ENCODE measurements around the gene TSHZ2. TPM values are rescaled to one million over a fixed set of nuclear protein-coding genes. Genes with fewer than 3 reads are reported as not detected.

The TSHZ2 gene, protein sequence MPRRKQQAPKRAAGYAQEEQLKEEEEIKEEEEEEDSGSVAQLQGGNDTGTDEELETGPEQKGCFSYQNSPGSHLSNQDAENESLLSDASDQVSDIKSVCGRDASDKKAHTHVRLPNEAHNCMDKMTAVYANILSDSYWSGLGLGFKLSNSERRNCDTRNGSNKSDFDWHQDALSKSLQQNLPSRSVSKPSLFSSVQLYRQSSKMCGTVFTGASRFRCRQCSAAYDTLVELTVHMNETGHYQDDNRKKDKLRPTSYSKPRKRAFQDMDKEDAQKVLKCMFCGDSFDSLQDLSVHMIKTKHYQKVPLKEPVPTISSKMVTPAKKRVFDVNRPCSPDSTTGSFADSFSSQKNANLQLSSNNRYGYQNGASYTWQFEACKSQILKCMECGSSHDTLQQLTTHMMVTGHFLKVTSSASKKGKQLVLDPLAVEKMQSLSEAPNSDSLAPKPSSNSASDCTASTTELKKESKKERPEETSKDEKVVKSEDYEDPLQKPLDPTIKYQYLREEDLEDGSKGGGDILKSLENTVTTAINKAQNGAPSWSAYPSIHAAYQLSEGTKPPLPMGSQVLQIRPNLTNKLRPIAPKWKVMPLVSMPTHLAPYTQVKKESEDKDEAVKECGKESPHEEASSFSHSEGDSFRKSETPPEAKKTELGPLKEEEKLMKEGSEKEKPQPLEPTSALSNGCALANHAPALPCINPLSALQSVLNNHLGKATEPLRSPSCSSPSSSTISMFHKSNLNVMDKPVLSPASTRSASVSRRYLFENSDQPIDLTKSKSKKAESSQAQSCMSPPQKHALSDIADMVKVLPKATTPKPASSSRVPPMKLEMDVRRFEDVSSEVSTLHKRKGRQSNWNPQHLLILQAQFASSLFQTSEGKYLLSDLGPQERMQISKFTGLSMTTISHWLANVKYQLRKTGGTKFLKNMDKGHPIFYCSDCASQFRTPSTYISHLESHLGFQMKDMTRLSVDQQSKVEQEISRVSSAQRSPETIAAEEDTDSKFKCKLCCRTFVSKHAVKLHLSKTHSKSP (N-terminal part only)
- 10 to 100 TPM; 40.4 to 41.9 TPM for total RNA-seq
- polyA plus RNA-seq (ENCODE audit: insufficient read depth, low read depth, low replicate concordance), result 13.0 TPM
- long read RNA-seq, donor 1, transcript TSHZ2-205 (1 exons, 670 nt), result major isoform, 19 of 19 reads
- long read RNA-seq, donor 1, partial matches to known transcripts, result 0 of 19 reads
- long read RNA-seq, donor 1, other reads (novel, unspliced or antisense), result 0 of 19 reads
- long read RNA-seq, donor 2, transcript TSHZ2-205 (1 exons, 670 nt), result major isoform, 15 of 15 reads
- long read RNA-seq, donor 2, partial matches to known transcripts, result 0 of 15 reads
- long read RNA-seq, donor 2, other reads (novel, unspliced or antisense), result 0 of 15 reads

DNA sequence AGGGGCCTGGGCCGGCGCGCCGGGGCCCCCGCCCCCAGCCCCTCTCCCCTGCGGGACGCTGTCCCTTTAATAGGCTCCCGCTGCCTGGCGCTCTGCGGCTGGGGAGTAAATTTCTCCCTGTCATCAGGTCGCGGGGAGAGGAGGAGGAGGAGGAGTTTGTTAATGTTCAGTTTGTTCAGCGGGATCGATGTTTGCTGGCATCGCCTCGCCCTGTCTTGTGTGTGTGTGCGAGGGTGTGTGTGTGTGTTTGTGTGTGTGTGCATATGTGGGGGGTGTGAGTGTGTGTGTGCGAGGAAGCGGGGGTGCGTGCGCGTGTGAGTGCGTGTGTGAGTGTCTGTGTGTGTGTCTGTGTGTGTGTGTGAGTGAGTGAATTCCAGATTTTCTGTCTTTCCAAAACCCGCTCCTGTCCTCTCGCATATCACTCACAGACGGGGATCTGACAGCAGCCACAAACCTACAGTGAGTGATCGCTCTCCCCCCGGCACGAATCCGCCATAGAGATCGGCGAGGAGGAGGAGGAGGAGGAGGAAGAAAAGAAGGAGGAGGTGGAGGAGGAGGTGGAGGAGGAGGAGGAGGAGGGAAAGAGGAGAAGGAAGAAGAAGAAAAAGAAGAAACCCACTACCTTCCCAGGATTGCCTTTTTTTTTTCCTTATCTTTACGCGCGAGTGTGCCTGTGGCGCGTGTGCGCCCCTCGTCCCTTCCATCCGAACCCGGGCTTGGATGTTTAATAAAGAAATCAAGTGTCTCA, at the start of gene TSHZ2:
TSHZ2 (plus strand) TSS at position 169 of the 748 bp plus-strand sequence. CDS start 936 bp downstream, outside the sequence.
- Histone ChIP-seq H3K4me3 (peak within 1 kb of the TSS; percentile 69 to 71), H3K27ac (peak within 1 kb of the TSS; percentile 93 to 94), H3K36me3 (ENCODE audit: low read depth, missing control alignments) (no peaks in the 10 kb centered on the region), H3K4me1 (no peaks in the 10 kb centered on the region), H3K27me3 (no peaks in the 10 kb centered on the region), H3K9me3 (no peaks in the 10 kb centered on the region)
- 1% methylated on average over 22 to 36 of the region's 41 CpGs for WGBS, 2 donors
- intact Hi-C loops (cut with DNase I; ENCODE audit: low total_unique reads), result no loop called here
- TF ChIP-seq, protein P1, sequence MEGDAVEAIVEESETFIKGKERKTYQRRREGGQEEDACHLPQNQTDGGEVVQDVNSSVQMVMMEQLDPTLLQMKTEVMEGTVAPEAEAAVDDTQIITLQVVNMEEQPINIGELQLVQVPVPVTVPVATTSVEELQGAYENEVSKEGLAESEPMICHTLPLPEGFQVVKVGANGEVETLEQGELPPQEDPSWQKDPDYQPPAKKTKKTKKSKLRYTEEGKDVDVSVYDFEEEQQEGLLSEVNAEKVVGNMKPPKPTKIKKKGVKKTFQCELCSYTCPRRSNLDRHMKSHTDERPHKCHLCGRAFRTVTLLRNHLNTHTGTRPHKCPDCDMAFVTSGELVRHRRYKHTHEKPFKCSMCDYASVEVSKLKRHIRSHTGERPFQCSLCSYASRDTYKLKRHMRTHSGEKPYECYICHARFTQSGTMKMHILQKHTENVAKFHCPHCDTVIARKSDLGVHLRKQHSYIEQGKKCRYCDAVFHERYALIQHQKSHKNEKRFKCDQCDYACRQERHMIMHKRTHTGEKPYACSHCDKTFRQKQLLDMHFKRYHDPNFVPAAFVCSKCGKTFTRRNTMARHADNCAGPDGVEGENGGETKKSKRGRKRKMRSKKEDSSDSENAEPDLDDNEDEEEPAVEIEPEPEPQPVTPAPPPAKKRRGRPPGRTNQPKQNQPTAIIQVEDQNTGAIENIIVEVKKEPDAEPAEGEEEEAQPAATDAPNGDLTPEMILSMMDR (IDR thresholded peaks at IDR 0.05), result no peak
- no peak for TF ChIP-seq POLR2A (IDR thresholded peaks at IDR 0.05)
- peak; percentile 82 for DNase-seq

DNA sequence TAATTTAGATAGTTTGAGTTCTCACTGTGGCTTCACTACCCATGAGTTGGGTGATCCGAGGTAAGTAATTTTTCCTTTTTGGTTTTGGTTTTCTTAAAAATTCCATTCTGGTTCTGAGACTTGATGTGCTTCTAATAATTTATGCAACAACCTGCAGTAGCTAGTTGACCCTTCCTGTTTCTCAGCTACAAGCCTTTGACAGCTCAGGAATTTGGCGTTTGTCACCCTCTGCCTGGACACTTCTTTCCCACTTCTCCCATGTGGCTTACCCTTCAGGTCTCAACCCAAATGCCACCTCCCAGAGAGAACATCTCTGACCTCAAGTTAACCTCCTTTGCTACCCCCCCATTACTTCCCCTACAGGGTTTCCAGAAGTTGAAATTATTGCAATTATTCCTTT, 49.7 kb upstream of the TSHZ2 start:
- DNase-seq, result no peak
- 69 to 79% methylated on average over 2 of the region's 2 CpGs for WGBS, 2 donors

DNA sequence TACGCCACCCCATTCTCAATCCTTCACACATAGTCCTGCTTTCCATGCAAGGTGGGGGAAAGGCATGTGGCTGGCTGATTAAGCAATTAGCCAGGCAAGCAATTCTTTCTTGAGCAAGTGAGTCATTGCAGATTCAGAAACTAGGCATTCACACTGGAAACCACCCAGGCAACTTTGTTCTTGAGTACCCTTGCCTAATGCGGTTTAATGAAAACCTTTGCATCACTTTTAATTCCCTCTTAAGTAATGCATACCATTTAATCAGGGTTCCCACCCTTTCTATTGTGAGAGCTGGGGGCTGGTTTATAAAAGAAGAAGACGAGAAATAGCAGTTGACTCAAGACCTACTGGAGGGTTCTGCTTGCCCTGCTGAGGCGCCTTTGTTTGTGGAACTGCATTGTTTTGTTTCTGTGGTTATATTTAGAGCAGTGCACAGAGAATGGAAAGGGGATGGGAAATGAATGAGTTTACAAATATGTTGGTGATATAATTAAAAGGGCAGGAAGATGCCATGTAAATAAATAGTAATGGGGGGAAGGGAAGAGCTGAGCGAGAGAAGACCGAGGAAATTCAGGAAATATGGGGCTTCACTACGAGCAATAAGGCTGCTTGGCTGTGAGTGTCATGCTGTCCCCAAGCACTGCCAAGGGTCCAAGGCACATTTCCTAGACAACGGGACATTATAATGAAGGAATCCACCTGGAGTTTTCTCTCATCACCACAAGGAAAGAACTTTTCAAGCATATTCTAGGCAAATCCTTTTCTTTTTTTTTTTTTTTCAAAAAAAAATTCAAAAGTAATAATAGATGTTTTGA, 48.8 kb upstream of the TSHZ2 start:
- H3K4me1 ChIP-seq, result no peaks in the 10 kb centered on the region
- H3K27ac ChIP-seq, result no peak overlapping the region
- H3K27me3 ChIP-seq, result no peaks in the 10 kb centered on the region
- no peak overlapping the region for H3K4me3 ChIP-seq
- 82% methylated on average over 8 of the region's 8 CpGs for WGBS, 2 donors
- TF ChIP-seq, protein P1 (IDR thresholded peaks at IDR 0.05), result no peak
- TF ChIP-seq POLR2A (IDR thresholded peaks at IDR 0.05), result no peak
- H3K36me3 ChIP-seq (ENCODE audit: low read depth, missing control alignments), result no peaks in the 10 kb centered on the region
- intact Hi-C loops (cut with DNase I; ENCODE audit: low total_unique reads), result no loop called here
- no peaks in the 10 kb centered on the region for H3K9me3 ChIP-seq
- DNase-seq, result no peak

More for the DNA sequence above, 49.7 kb upstream of the TSHZ2 start:
- no peaks in the 10 kb centered on the region for H3K4me1 ChIP-seq
- no peak overlapping the region for H3K27ac ChIP-seq
- H3K4me3 ChIP-seq, result no peak overlapping the region
- intact Hi-C loops (cut with DNase I; ENCODE audit: low total_unique reads), result no loop called here
- no peaks in the 10 kb centered on the region for H3K27me3 ChIP-seq
- H3K9me3 ChIP-seq, result no peaks in the 10 kb centered on the region
- no peaks in the 10 kb centered on the region for H3K36me3 ChIP-seq (ENCODE audit: low read depth, missing control alignments)
- TF ChIP-seq POLR2A (IDR thresholded peaks at IDR 0.05), result no peak
- TF ChIP-seq, protein P1 (IDR thresholded peaks at IDR 0.05), result no peak

All from testis (tissue), 5 donors.